A549 (cell line): ENCODE data around the gene TMOD1.

Experiments used
- CHD4 ChIP-seq: fragments of 200-600 bp; sonication (generic); IDR thresholded peaks from 2 replicates; pipeline ENCODE4 v1.6.1; 2016; ENCODE audit warnings: antibody characterized with exemption, mild to moderate bottlenecking, borderline replicate concordance
- CTCF ChIP-seq: fragments of >200 bp; sonication (Bioruptor Twin); formaldehyde crosslinking; IDR thresholded peaks from 3 replicates; pipeline ENCODE4 v1.5.1; 2016
- ELK1 ChIP-seq: fragments of 150-350 bp; IDR thresholded peaks from 2 replicates; pipeline ENCODE4 v1.6.1; 2014; ENCODE audit warnings: low read depth, mild to moderate bottlenecking, low read length
- EP300 ChIP-seq, 2 experiments: fragments of >200 bp; sonication (Bioruptor Twin); formaldehyde crosslinking; IDR thresholded peaks; 2 replicates in 1 of 2; 3 replicates in 1 of 2; pipeline ENCODE4 v1.6.1; 2016 to 2017
- HDAC2 ChIP-seq: fragments of 200-600 bp; sonication (generic); IDR thresholded peaks from 2 replicates; pipeline ENCODE4 v1.6.1; 2016
- KDM1A ChIP-seq: fragments of 200-600 bp; sonication (generic); IDR thresholded peaks from 2 replicates; pipeline ENCODE4 v1.6.1; 2016; ENCODE audit warnings: low read depth, mild to moderate bottlenecking
- MAFK ChIP-seq: fragments of 450-650 bp; IDR thresholded peaks from 2 replicates; pipeline ENCODE4 v1.6.1; 2014; ENCODE audit not compliant: partially characterized antibody
- POLR2A ChIP-seq: IDR thresholded peaks from 2 replicates; pipeline ENCODE4 v1.6.1; 2012; ENCODE audit warnings: mild to moderate bottlenecking, low read length
- REST ChIP-seq: fragments of 200-600 bp; sonication (generic); IDR thresholded peaks from 2 replicates; pipeline ENCODE4 v1.6.1; 2016; ENCODE audit warnings: antibody characterized with exemption, mild to moderate bottlenecking, moderate library complexity
- TFCP2L1 ChIP-seq: fragments of 250-450 bp; sonication (Bioruptor Pico); IDR thresholded peaks from 2 replicates; pipeline ENCODE4 v1.5.0; 2021; ENCODE audit warnings: mild to moderate bottlenecking

DNA sequence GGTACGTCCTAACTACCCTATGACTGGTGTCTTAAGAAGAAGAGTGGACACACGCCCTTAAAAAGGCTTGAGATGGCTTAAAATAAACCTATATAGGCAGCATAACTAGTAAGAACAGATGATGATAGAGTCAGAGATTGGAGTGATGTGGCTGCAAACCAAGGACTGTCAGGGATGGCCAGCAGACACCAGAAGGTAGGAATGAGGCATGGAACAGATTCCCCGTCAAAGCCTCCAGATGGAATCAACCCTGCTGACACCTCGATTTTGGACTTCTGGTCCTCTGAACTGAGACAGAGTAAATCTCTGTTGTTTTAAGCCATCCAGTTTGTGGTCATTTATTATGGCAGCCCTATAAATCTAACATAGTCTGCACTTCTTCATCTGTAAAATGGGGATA, 7.4 kb downstream of the TMOD1 start:
- no peak for TF ChIP-seq CTCF
- no peak for TF ChIP-seq CHD4
- TF ChIP-seq POLR2A, result no peak
- no peak for TF ChIP-seq EP300 (IDR thresholded peaks at IDR 0.05)
- no peak for TF ChIP-seq REST
- no peak for TF ChIP-seq ELK1
- no peak for TF ChIP-seq MAFK
- TF ChIP-seq HDAC2, result no peak
- TF ChIP-seq TFCP2L1 (CRISPR knock-in tag), result no peak
- TF ChIP-seq KDM1A, result no peak
